ENCODE measurements around the gene LUC7L3. TPM values are rescaled to one million over a fixed set of nuclear protein-coding genes. Genes with fewer than 3 reads are reported as not detected.

Gene LUC7L3
- total RNA-seq, 4 donors from 2014 or later = 80.8 to 114 (median 105) TPM

GRCh38 chr17:50764734-50765149 is 45.3 kb downstream of the LUC7L3 start:
- H3K4me3 ChIP-seq = no peak overlapping the region
- peaks cover 0 to 36% (median 20%) of the 10 kb centered on the region in 4 donors for H3K4me1 ChIP-seq
- no peak for DNase-seq (ENCODE audit: low spot score in 2 of 2)
- H3K9me3 ChIP-seq = no peaks in the 10 kb centered on the region
- no peaks in the 10 kb centered on the region for H3K27me3 ChIP-seq
- TF ChIP-seq POLR2A (IDR thresholded peaks at IDR 0.05) = no peak
- TF ChIP-seq CTCF (IDR thresholded peaks at IDR 0.05) = no peak
- no peak for TF ChIP-seq EP300 (IDR thresholded peaks at IDR 0.05)
- 58 to 61% methylated on average over 2 of the region's 2 CpGs for WGBS, 2 donors
- H3K36me3 ChIP-seq = no peaks in the 10 kb centered on the region
- no peak overlapping the region for H3K27ac ChIP-seq

- Histone ChIP-seq H3K4me1 (peaks cover 0 to 36% (median 20%) of the 10 kb centered on the region in 4 donors), H3K9me3 (no peaks in the 10 kb centered on the region), H3K4me3 (peak overlapping the region in 1 of 4 donors; percentile 7), H3K36me3 (no peaks in the 10 kb centered on the region), H3K27ac (peak overlapping the region in 1 of 4 donors; percentile 54), H3K27me3 (no peaks in the 10 kb centered on the region)
- WGBS, 2 donors = 45 to 51% methylated on average over 9 of the region's 9 CpGs
- DNase-seq (ENCODE audit: low spot score in 2 of 2) = no peak
- TF ChIP-seq POLR2A (IDR thresholded peaks at IDR 0.05) (no peak), CTCF (IDR thresholded peaks at IDR 0.05) (no peak), EP300 (IDR thresholded peaks at IDR 0.05) (no peak)
These were observed 46.2 kb downstream of the LUC7L3 start for GRCh38 chr17:50765454-50766221.

GRCh38 chr17:50766222-50767023 is 47.0 kb downstream of the LUC7L3 start:
- 82 to 84% methylated on average over 10 of the region's 10 CpGs for WGBS, 2 donors
- Histone ChIP-seq H3K9me3 (no peaks in the 10 kb centered on the region), H3K27me3 (no peaks in the 10 kb centered on the region), H3K4me1 (peaks cover 0 to 36% (median 20%) of the 10 kb centered on the region in 4 donors), H3K27ac (peak overlapping the region in 1 of 4 donors; percentile 54), H3K36me3 (no peaks in the 10 kb centered on the region), H3K4me3 (peak overlapping the region in 1 of 4 donors; percentile 7)
- no peak for DNase-seq (ENCODE audit: low spot score in 2 of 2)
- TF ChIP-seq EP300 (IDR thresholded peaks at IDR 0.05) (no peak), POLR2A (IDR thresholded peaks at IDR 0.05) (no peak), CTCF (IDR thresholded peaks at IDR 0.05) (no peak)

GRCh38 chr17:50767030-50767429 is 47.6 kb downstream of the LUC7L3 start:
- Histone ChIP-seq H3K4me3 (no peak overlapping the region), H3K9me3 (no peaks in the 10 kb centered on the region), H3K4me1 (peaks cover 0 to 36% (median 20%) of the 10 kb centered on the region in 4 donors), H3K36me3 (no peaks in the 10 kb centered on the region), H3K27me3 (no peaks in the 10 kb centered on the region), H3K27ac (peak overlapping the region in 1 of 4 donors; percentile 45)
- WGBS, 2 donors = 77 to 79% methylated on average over 7 of the region's 7 CpGs
- TF ChIP-seq POLR2A (IDR thresholded peaks at IDR 0.05) (no peak), CTCF (IDR thresholded peaks at IDR 0.05) (no peak), EP300 (IDR thresholded peaks at IDR 0.05) (no peak)
- no peak for DNase-seq (ENCODE audit: low spot score in 2 of 2)

GRCh38 chr17:50767446-50767845 is 48.0 kb downstream of the LUC7L3 start, which contains the start of gene ANKRD40CL:
Gene ANKRD40CL, minus strand, starts transcription at chr17:50767518. Its CDS starts 605 bp downstream, at chr17:50766913.
- H3K27me3 ChIP-seq = no peaks in the 10 kb centered on the region
- DNase-seq (ENCODE audit: low spot score in 2 of 2) = no peak
- no peaks in the 10 kb centered on the region for H3K36me3 ChIP-seq
- peaks cover 0 to 35% (median 20%) of the 10 kb centered on the region in 4 donors for H3K4me1 ChIP-seq
- peak within 1 kb of the TSS in 1 of 4 donors; percentile 54 for H3K27ac ChIP-seq
- WGBS, 2 donors = 88 to 90% methylated on average over 9 of the region's 9 CpGs
- H3K9me3 ChIP-seq = no peaks in the 10 kb centered on the region
- TF ChIP-seq POLR2A (IDR thresholded peaks at IDR 0.05) (no peak), EP300 (IDR thresholded peaks at IDR 0.05) (no peak), CTCF (IDR thresholded peaks at IDR 0.05) (no peak)
- no peak within 1 kb of the TSS for H3K4me3 ChIP-seq
